WTC11 (cell line): Measurements from ENCODE around the gene IL1RN.

ENCODE experiments used
- CBFB ChIP-seq: sonication (generic); formaldehyde crosslinking; IDR thresholded peaks from 2 replicates; pipeline ENCODE4 v1.8.1; 2022; ENCODE audit warnings: mild to moderate bottlenecking, low read depth, missing genetic modification reagents
- CREB1 ChIP-seq: sonication (generic); formaldehyde crosslinking; IDR thresholded peaks from 2 replicates; pipeline ENCODE4 v1.8.0; 2023; ENCODE audit warnings: mild to moderate bottlenecking, missing genetic modification reagents
- CREM ChIP-seq: sonication (generic); formaldehyde crosslinking; IDR thresholded peaks from 2 replicates; pipeline ENCODE4 v1.8.1; 2022; ENCODE audit warnings: mild to moderate bottlenecking, missing genetic modification reagents, moderate library complexity
- KAT7 ChIP-seq: sonication (generic); formaldehyde crosslinking; IDR thresholded peaks from 2 replicates; pipeline ENCODE4 v1.8.1; 2023; ENCODE audit warnings: missing genetic modification reagents, mild to moderate bottlenecking, borderline replicate concordance
- TCF7 ChIP-seq: sonication (generic); formaldehyde crosslinking; IDR thresholded peaks from 2 replicates; pipeline ENCODE4 v1.8.0; 2022; ENCODE audit warnings: mild to moderate bottlenecking, low read depth, missing genetic modification reagents, moderate library complexity
- ZNF416 ChIP-seq: fragments of 250-450 bp; sonication (Bioruptor Pico); IDR thresholded peaks from 2 replicates; pipeline ENCODE4 v1.9.0; 2021; ENCODE audit warnings: mild to moderate bottlenecking, inconsistent platforms
- TF ChIP-seq, protein P1 (sequence below): fragments of 200-600 bp; IDR thresholded peaks from 2 replicates; pipeline ENCODE4 v1.8.0; 2022; ENCODE audit warnings: antibody characterized with exemption
- TF ChIP-seq, protein P2 (sequence below): sonication (generic); formaldehyde crosslinking; IDR thresholded peaks from 2 replicates; pipeline ENCODE4 v1.8.1; 2023; ENCODE audit warnings: mild to moderate bottlenecking, missing genetic modification reagents, moderate library complexity
- TF ChIP-seq, protein P3 (sequence below): fragments of 250-450 bp; sonication (Bioruptor Pico); IDR thresholded peaks from 2 replicates; pipeline ENCODE4 v1.9.0; 2021; ENCODE audit warnings: mild to moderate bottlenecking, borderline replicate concordance

DNA sequence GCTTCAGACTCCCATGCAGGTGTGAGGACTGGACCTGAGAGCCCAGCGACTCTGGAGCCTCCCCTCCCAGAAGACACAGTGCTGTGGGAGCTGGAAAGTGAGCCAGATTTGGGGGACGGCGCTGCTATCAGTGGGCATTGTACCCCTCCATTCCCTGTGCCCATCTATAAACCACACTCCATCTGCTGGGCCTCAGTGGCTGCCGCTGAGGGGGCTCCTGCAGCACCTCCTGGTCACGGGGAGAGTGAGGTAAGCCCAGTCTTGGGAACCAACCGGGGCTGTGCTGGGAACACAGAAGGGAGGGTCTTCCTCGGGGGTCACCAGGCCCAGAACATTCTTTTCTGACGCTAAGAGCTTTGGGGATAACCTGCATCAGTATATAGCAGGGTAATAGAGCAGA, 55.9 kb downstream of the IL1RN start:
- no peak for TF ChIP-seq ZNF416 (CRISPR knock-in tag)
- TF ChIP-seq, protein P1, sequence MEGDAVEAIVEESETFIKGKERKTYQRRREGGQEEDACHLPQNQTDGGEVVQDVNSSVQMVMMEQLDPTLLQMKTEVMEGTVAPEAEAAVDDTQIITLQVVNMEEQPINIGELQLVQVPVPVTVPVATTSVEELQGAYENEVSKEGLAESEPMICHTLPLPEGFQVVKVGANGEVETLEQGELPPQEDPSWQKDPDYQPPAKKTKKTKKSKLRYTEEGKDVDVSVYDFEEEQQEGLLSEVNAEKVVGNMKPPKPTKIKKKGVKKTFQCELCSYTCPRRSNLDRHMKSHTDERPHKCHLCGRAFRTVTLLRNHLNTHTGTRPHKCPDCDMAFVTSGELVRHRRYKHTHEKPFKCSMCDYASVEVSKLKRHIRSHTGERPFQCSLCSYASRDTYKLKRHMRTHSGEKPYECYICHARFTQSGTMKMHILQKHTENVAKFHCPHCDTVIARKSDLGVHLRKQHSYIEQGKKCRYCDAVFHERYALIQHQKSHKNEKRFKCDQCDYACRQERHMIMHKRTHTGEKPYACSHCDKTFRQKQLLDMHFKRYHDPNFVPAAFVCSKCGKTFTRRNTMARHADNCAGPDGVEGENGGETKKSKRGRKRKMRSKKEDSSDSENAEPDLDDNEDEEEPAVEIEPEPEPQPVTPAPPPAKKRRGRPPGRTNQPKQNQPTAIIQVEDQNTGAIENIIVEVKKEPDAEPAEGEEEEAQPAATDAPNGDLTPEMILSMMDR: no peak
- no peak for TF ChIP-seq KAT7 (CRISPR knock-in tag)
- no peak for TF ChIP-seq TCF7 (CRISPR knock-in tag)
- TF ChIP-seq, protein P2, sequence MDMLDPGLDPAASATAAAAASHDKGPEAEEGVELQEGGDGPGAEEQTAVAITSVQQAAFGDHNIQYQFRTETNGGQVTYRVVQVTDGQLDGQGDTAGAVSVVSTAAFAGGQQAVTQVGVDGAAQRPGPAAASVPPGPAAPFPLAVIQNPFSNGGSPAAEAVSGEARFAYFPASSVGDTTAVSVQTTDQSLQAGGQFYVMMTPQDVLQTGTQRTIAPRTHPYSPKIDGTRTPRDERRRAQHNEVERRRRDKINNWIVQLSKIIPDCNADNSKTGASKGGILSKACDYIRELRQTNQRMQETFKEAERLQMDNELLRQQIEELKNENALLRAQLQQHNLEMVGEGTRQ (CRISPR knock-in tag): no peak
- TF ChIP-seq CREB1 (CRISPR knock-in tag): no peak
- TF ChIP-seq, protein P3, sequence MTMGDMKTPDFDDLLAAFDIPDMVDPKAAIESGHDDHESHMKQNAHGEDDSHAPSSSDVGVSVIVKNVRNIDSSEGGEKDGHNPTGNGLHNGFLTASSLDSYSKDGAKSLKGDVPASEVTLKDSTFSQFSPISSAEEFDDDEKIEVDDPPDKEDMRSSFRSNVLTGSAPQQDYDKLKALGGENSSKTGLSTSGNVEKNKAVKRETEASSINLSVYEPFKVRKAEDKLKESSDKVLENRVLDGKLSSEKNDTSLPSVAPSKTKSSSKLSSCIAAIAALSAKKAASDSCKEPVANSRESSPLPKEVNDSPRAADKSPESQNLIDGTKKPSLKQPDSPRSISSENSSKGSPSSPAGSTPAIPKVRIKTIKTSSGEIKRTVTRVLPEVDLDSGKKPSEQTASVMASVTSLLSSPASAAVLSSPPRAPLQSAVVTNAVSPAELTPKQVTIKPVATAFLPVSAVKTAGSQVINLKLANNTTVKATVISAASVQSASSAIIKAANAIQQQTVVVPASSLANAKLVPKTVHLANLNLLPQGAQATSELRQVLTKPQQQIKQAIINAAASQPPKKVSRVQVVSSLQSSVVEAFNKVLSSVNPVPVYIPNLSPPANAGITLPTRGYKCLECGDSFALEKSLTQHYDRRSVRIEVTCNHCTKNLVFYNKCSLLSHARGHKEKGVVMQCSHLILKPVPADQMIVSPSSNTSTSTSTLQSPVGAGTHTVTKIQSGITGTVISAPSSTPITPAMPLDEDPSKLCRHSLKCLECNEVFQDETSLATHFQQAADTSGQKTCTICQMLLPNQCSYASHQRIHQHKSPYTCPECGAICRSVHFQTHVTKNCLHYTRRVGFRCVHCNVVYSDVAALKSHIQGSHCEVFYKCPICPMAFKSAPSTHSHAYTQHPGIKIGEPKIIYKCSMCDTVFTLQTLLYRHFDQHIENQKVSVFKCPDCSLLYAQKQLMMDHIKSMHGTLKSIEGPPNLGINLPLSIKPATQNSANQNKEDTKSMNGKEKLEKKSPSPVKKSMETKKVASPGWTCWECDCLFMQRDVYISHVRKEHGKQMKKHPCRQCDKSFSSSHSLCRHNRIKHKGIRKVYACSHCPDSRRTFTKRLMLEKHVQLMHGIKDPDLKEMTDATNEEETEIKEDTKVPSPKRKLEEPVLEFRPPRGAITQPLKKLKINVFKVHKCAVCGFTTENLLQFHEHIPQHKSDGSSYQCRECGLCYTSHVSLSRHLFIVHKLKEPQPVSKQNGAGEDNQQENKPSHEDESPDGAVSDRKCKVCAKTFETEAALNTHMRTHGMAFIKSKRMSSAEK (CRISPR knock-in tag): no peak
- TF ChIP-seq CREM (CRISPR knock-in tag): no peak
- TF ChIP-seq CBFB (CRISPR knock-in tag): no peak
